HG02943 (cell line): ENCODE results near the gene TMEM106C.

Experiments used
- ATAC-seq: cut with Tn5 transposase; IDR thresholded peaks from one replicate; pipeline ENCODE4 v1.9.1; 2021; ENCODE audit warnings: mild to moderate bottlenecking, low read depth, moderate library complexity; ENCODE audit not compliant: unreplicated experiment

The TMEM106C gene

DNA sequence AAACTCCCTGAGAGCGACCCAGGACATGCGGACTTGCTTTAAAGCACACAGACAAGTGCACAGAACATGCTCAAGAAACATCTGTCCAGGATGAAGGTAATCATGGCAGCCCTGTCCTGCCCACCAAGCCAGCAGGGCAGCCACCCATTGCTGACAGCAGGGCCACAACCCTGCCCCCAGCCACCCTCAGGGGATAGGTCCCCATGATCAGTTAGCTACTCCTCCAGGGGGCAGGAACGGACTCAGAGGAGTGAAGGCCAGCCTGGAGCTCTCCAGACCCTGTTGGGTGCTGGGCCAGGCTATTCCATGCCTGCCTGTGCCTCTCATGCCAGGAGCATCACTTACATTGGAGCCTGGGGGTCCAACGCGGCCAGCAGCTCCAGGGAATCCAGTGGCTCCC, 15.8 kb downstream of the TMEM106C start:
- ATAC-seq, result no peak

DNA sequence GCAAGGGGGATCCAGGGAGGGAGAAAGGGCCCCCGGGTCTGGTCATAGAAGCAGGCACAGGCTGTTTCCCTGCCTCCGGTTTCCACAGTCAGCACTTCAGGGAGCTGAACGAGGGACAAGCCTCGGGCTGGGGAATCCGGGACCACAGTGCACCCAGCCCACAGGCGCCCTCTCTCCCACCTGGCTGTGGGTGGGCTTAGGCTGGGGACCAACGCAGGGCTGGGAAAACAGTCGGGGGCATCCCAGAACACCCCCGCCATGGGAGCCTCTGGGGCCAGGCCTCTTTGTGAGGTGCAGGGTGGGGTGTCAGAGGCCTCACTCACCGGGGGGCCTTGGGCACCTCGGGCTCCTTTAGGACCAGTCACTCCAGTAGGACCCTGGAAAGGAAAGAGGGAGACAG, 16.3 kb downstream of the TMEM106C start:
- ATAC-seq, result no peak

DNA sequence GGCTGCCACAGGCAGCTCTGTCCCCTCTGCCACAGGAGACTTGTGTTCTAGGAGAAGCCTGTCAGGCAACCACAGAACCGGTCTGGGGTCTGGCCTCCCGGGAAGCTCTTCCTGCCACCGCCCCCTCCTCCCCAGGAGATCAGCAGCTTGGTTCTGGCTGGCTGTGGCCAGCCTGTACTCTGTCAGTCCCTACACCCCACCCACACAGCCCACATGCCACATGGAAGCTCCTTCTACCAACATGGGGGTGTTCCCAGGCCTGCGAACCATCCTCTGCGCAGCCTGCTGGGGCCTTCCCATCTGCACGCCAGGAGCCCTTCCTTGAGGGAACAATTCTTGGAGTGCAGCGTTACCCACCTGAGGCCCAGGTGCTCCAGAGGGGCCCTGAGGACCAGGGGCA, 16.8 kb downstream of the TMEM106C start:
- no peak for ATAC-seq

DNA sequence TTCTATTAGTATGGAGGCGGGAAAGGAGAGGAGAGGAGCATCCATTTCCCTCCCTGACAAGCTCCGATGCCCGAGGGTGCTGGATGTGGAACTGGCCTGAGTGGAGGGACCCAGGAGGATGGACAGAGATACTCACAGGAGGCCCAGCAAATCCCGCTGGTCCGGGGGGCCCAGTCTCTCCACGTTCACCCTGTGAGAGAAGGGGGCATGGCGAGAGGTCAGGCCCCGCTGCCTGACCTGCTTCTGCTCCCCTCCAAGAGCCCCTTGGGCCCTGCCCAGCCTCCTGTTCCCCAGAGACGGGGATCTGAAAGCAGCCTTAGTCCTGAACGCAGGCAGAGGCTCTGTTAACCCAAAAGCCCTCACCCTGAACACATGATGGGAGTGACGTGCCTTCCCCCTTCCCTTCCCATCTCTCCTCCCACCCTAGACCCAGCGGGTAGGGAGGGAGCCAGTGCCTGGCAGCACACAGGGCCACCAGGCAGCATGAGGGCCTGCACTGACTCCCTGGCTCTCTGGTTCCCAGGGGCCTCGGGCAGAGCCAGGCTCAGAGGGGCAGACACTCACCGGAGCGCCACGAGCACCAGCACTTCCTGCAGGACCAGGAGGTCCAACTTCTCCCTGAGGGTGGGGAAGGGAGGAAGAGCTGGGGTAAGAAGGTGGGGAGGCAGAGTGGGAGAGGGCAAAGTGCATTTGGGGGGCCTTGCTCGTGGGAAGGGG, 17.5 kb downstream of the TMEM106C start:
- ATAC-seq, result no peak

DNA sequence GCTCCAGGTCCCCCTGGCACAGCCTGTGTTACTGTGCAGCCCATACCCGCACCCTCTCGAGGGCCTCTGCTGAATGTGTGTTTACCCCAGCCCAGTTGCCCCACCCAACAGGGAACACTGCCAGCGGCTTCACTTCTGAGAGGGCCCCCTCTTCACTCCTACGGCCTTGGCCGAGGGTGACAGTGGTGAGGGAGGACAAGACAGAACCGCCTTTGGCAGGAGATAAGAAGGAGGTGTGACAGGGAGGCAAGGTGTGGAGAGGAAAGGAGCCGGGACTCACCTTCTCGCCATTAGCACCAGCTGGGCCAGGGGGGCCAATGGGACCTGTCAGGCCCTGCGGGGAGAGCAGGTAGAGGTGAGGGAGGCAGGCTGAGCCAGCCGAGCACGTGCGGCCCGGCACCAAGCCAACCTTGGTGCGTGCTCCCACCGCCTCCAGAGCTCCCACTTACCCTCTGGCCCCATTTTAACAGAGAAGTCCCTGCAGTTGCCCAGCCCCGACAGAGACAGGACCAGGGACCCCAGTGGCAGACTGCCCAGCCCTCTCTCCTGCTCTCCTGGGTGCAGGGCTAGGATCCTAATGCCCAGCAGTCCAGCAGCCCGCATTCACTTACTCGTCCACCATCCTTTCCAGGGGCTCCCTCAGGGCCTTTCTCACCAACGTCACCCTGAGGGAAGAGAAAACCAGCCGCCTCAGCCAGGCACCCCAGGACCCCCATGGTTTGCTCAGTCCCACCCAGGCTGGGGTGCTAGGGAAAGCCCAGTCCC, 18.3 kb downstream of the TMEM106C start:
- ATAC-seq, result no peak

DNA sequence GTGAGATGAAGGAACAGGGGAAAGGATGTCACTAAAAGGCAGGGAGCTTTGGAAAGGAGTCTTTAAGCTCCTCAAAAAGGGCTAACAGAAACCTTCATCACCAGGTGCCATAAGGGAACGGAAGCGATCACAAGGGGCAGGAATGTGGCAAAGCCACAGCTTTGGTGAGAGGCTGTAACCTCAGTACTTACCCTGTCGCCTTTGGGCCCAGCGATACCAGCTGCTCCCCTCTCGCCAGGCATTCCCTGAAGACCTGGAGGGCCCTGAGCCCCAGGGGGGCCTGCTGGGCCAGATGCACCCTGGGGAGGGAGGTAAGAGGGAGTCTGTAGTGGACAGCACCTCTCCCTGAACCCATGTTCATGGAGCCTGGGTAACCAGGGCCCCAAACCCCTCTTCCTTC, 18.9 kb downstream of the TMEM106C start:
- ATAC-seq, result no peak

DNA sequence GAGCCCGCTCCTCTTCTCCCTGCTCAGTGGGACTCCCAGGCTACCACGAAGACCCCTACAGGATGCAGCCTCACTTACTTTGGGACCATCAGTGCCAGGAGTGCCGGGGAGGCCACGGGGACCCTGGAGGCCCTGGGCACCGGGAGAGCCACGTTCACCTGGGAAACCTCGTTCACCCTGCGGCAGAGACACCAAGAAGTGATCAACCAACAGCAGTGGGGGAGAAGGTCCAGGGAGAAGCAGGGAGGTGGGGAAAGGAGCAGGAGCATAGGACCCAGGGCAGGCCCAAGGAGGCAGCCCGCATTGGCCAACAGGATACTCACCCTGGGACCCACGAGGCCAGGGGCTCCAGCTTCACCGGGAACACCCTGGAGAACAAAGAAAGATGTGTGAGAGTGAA, 19.4 kb downstream of the TMEM106C start:
- ATAC-seq, result no peak

DNA sequence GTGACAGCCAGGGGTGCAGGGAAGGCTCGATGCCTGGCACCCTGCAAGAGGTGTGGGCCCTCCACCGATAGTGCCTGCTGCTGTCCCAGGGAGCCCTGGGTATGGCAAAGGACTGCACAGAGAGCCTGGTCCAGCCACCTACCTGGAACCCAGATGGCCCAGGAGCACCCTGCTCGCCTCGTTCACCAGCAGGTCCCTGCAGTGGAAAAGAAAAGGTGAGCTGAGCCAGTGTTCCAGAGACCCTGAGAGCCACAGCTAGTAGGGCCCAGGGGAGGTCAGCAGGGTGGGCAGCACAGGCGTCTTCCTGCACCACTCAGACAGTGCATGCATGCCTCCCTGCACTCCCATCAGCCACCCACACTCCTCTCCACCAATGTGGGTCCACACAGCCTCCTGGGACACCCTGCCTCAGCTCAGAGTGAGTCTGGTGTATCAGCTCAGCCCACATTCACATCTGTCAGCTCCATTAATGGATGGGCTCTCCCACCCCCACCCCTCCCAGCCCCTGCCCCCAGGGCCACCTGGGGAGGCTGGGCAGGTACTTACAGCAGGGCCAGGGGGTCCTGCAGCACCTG, 20.2 kb downstream of the TMEM106C start:
- ATAC-seq, result no peak

DNA sequence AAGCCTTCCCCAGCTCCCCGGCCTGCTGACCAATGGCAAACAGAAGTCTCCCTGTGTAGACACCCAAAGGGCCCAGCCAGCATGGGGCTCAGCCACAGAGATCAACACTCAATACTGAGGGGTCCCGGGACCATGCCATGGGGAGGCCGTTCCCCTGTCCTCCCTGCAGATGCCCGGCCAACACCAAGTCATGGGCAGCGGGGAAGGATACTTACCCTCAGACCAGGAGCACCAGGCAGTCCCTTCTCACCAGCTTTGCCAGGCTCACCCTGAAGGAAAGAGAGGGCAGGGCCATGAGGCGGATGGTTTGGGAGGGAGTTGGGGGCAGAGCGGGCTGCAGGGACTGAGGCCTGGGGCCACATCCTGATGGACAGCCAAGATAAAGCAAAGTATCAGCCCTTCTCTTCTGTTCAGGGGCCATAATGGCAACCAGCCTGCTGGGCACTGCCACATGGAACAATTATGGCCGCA, 21.0 kb downstream of the TMEM106C start:
- ATAC-seq, result no peak

DNA sequence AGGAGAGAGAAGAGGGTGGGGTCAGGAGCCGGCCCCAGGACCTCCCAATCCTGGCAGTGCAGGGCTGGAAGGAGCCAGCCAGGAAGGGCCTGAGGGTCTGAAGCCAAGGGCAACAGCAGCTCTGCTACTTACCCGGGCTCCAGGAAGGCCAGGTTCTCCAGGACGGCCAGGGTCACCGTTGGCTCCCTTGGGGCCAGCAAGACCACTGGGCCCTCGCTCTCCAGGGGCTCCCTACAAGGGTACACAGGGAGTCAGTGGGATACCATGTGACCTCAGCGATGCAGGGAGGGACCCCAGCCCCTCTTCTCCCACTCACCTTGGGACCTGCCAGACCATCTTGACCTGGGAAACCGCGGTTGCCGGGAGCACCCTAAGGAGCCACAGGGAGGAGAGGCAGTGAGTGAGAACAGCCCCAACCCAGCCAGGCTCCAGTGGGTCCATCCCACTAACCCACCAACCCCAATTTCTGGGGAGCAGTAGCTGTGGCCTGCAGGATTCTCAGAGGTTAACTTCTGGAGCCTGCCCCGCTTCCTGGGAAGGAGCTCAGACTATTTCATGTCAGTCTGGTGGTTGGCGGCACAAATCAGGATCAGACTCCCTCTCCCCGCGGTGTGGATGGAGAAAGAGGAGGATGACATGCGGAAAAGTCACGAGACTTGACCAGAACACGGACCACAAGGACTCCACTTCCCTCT, 22.3 kb downstream of the TMEM106C start:
- ATAC-seq, result no peak

DNA sequence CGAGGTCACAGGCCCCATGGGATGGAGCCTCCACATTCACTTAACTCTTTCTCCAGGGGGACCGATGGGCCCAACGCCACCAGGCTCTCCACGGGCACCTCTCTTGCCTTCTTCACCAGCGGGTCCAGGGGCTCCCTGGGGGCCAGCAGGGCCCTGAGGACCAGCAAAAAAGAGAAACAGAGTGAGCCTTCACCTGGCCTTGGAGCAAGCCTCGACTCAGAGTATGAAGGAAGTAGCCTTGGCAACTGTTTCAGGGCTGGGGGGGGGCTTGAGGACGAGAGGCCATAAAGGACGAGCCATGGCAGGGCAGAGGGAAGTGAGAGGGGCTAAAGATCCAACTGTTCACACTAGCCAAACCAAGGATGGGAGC, 22.9 kb downstream of the TMEM106C start:
- no peak for ATAC-seq

DNA sequence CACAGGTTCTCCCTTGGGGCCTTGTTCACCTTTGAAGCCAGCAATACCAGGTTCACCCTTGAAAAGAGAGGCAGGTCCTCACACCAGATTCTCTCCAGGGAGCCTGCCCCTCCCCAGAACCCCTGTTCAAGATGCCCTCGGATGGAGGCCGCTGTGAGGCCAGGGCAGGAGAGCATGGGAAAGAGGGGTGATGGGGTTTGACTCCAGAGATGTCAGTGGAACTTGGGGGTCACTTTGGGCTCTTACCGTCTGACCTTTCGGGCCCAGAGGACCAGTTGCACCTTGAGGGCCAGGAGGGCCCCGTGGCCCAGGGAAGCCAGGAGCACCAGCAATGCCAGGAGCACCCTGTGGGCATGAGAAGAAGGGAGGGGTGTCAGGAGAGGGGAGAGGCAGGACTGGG, 23.4 kb downstream of the TMEM106C start:
- ATAC-seq, result no peak

DNA sequence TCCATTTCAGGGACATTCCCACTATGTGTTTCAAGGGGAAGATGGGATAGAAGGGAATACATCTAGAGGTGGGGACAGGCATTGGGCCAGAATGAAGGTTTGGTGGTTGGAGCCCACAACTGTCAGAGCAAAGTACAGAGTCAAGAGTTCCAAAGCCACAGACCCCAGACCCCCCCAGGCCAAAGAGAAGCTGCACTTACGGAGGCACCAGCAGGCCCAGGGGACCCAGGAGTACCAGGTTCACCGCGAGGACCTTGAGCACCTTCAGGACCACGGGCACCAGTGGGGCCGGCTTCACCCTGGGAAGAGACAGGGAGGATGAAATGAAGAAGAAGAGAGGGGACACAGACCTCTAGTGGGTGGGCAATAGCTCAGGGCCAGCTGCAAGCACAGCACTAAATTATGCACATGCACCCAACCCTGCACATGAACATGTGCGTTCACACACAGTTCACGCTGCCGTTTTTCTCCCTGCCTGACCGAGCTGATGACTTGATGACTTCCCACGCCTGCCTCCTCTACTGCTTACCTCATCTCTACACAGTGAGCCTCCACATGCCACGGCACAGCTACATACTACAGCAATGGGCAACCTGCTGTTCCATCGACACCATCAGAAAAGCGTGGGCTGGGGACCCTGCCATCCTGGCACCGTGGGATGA, 24.1 kb downstream of the TMEM106C start:
- ATAC-seq, result no peak

DNA sequence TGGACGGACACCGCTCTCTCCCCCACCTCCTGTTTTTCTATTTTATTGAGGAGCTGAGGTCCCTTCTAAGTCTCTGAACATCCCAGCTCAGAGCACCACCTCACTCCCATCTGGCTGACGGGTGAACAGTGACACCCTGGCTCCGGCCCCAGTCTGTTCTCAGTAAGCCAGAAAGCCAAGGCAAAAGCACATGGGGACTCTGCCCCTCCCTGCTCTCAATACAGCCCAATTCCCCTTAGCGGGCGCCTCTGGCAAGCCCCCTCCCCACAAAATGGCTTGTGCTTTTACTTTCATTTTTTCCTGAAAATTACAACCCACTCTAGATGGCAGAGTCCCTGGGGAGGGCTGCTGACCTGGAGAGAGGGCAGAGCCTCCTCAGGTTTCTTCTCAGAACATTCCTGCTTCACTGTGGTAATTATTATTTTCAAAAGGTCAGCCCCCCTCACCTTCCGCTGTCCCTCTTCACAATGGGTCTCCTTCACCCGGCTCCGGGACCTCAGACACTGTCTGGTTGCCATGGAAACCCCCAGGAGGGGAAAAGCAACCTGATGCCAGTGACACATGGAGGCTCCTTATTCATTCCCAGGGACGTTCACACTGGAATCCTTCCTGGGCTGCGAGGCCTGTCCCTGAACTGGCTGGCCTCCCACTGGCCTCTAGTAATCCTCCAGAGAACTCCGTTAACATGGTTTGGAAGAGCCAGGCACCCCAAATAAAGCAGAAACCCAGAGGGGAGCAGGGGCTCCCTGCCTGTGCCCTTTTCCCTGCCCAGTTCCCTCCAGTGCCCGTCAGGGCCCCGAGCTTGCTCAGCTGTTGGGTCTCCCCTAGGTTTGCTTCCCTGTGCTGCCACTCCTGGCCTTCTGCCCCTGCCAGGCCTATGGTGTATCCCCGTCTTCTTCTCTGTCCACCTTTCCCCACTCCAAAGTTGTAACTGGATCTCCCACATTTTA, 25.0 kb downstream of the TMEM106C start:
- ATAC-seq, result no peak

DNA sequence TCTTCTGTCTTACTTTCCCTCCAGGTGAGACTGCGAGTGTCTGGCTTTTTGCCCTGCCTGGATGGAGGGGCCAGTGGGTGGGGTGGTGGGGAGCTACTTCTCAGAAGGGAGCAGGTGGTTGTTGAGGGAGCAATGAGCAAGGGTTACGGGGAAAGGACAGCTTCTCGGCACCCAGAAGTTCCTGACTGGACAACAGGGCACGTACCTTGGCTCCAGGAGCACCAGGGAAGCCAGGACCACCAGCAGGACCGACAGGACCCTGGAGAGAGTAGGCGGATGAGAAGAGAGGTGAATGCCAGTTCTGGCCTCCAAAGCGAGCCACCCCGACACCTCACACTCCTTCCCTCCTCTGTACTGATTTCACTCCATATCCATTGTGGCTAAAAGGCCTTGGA, 25.6 kb downstream of the TMEM106C start:
- no peak for ATAC-seq

DNA sequence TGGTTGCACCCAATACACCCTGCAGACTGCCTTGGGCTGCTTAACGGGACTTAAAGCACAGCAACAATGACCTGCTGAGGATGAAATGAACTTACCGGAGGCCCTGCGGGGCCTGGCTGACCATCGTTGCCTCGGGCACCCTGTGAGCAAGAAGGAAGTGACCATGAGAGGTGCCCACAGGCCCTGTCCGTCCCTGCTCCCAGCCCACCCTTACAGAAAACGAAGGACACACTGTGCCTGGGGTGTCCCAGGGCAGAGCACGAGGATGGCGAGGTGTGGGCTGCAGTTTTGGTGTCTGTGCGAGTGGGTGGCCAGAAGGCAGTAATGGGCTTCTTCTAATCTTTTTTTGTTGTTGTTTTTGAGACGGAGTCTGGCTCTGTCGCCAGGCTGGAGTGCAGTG, 26.3 kb downstream of the TMEM106C start:
- ATAC-seq, result no peak

DNA sequence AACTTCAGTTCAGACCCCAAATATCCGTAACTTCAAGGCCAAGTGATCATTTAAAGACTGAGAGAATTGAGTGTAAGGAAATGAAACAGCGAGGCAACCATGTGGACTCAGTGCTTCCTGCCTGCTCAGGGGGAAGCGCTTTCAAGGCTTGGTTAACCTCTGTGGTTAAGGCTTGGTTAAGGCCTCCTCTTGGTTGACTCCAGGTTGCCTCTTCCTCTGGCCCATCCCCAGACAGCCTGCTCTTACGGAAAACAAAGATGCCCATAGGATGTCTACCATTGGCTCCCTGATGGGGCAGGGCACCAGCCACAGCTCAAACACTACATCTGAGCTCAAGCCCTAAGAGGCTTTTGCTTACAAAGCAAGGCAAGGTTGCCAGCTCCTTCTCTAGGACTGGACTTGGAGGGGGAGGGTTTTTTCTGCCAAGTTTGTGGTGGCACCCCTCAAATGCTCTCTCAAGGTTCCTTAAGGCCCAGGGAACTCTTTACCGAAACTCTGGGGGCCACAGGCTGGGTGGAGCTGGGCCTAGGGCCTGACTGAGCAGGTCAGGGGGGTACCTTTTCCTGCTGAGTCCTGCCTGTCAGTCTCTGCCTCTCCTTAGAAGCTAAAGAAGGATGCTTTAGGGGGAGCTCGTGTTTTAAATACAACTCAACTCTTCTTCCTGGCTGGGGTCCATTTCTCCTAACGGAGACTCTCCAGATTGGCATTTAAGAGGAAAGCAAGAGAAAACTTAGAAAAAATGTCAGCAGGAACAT, 27.1 kb downstream of the TMEM106C start:
- ATAC-seq, result peak; percentile 90

DNA sequence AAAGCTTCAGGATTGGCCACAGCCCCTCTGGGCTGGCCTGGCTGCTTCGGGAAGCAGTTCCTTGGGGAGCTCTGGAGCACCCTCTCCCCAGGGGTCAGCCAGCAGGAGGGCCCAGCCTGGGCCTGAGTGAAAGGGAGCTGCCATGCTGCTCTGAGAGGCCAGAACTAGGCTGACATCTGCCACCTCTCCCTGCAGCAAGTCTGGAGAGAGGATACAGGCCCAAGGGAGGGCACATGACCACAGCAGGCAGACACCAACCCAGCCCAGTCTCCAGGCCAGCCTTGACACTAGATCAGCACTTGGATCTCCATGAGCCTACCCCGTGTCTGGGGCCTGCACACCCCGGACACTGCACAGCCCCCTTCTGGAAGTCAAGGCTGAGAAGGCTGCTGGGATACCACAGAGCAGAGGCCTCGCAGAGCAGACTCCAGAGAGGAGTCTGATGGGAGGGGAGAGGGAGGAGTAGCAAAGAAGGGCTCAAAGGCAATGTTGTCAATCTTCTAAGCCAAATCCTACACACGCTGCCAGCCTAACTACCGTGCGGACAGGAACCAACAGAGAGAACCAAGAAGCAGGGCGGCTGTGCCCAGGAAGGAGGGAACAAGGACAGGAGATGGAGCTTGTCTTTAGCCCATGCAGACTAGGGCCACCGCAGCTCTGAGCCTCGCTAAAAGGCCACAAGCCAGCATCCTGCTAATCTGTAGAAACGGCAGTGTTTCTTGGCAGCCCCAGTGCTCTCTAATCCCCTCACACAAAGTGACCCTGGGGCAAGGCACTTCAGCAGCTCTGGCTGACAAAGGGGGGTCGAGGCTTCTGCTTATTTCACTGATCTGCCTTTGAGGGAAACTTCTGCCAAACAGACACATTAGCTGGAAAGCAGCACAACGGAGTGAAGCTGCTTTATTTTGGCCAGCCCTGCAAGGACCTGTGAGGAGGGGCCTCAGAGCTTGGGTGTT, 28.0 kb downstream of the TMEM106C start:
- ATAC-seq, result no peak
